GM15510 (cell line): ENCODE results near the gene AADACL2.

Source experiments
- POLR2A ChIP-seq: IDR thresholded peaks from 3 replicates; pipeline ENCODE4 v1.6.1; 2011; ENCODE audit warnings: borderline replicate concordance; ENCODE audit not compliant: insufficient read length; ENCODE audit errors: extremely low read depth

AADACL2 gene

GRCh38 chr3:151750678-151751077, 17.0 kb downstream of the AADACL2 start:
- no peak for TF ChIP-seq POLR2A

- no peak for TF ChIP-seq POLR2A
Measured at GRCh38 chr3:151751161-151751560, 17.4 kb downstream of the AADACL2 start.

- no peak for TF ChIP-seq POLR2A
Measured at GRCh38 chr3:151753846-151754245, 20.1 kb downstream of the AADACL2 start.

GRCh38 chr3:151761581-151761980, 27.9 kb downstream of the AADACL2 start:
- no peak for TF ChIP-seq POLR2A

GRCh38 chr3:151765685-151766084, 32.0 kb downstream of the AADACL2 start:
- no peak for TF ChIP-seq POLR2A

GRCh38 chr3:151766454-151766853, 32.7 kb downstream of the AADACL2 start:
- no peak for TF ChIP-seq POLR2A

- no peak for TF ChIP-seq POLR2A
Measured at GRCh38 chr3:151768393-151768930, 34.7 kb downstream of the AADACL2 start.

- TF ChIP-seq POLR2A: no peak
Measured at GRCh38 chr3:151769175-151769574, 35.4 kb downstream of the AADACL2 start.

- TF ChIP-seq POLR2A: no peak
Measured at GRCh38 chr3:151770956-151771355, 37.2 kb downstream of the AADACL2 start.

GRCh38 chr3:151772825-151773480, 39.2 kb downstream of the AADACL2 start:
- no peak for TF ChIP-seq POLR2A

GRCh38 chr3:151774235-151774634, 40.5 kb downstream of the AADACL2 start:
- no peak for TF ChIP-seq POLR2A

- no peak for TF ChIP-seq POLR2A
Measured at GRCh38 chr3:151774910-151775309, 41.2 kb downstream of the AADACL2 start.

- TF ChIP-seq POLR2A: no peak
Measured at GRCh38 chr3:151775314-151776258, 41.9 kb downstream of the AADACL2 start.

GRCh38 chr3:151776259-151776740, 42.6 kb downstream of the AADACL2 start:
- TF ChIP-seq POLR2A: no peak

- no peak for TF ChIP-seq POLR2A
Measured at GRCh38 chr3:151777880-151778279, 44.2 kb downstream of the AADACL2 start.
